Stimulated activated CD4-positive, alpha-beta T cell treated with anti-CD3 and anti-CD28 coated beads, Interleukin-12 subunit alpha, Interleukin-12 subunit beta, amount 100 ng/mL, for 24 hours (primary cell): Measurements from ENCODE around the gene RFPL2.

Experiments
- DNase-seq, 2 experiments: peaks; one replicate each; pipeline ENCODE4 v3.0.0-alpha.2; 2020; ENCODE audit warnings: low read depth in 2 of 2

Gene RFPL2

GRCh38 chr22:32204856-32205722 is at the start of gene RFPL2:
TSS of gene RFPL2 (minus strand) at chr22:32205073. CDS start at chr22:32202451, 2,622 bp downstream.
- DNase-seq: peak in 1 of 2 experiments; percentile 28

- no peak for DNase-seq
Observed at GRCh38 chr22:32249231-32249630, 44.4 kb upstream of the RFPL2 start.

- no peak for DNase-seq
Observed at GRCh38 chr22:32248276-32248675, 43.4 kb upstream of the RFPL2 start.

GRCh38 chr22:32246166-32246565 is 41.3 kb upstream of the RFPL2 start:
- DNase-seq: no peak

- DNase-seq: no peak
Observed at GRCh38 chr22:32245042-32245441, 40.2 kb upstream of the RFPL2 start.

GRCh38 chr22:32244547-32244946 is 39.7 kb upstream of the RFPL2 start:
- no peak for DNase-seq

- DNase-seq: no peak
Observed at GRCh38 chr22:32240461-32240860, 35.6 kb upstream of the RFPL2 start.

GRCh38 chr22:32237906-32238305 is 33.0 kb upstream of the RFPL2 start:
- DNase-seq: no peak

- DNase-seq: no peak
Observed at GRCh38 chr22:32236970-32237369, 32.1 kb upstream of the RFPL2 start.

- no peak for DNase-seq
Observed at GRCh38 chr22:32233091-32233490, 28.2 kb upstream of the RFPL2 start.

- DNase-seq: no peak
Observed at GRCh38 chr22:32232191-32232830, 27.4 kb upstream of the RFPL2 start.

GRCh38 chr22:32226326-32227104 is 21.6 kb upstream of the RFPL2 start:
- DNase-seq: no peak

- no peak for DNase-seq
Observed at GRCh38 chr22:32222991-32223390, 18.1 kb upstream of the RFPL2 start.

- no peak for DNase-seq
Observed at GRCh38 chr22:32219026-32219425, 14.2 kb upstream of the RFPL2 start.

GRCh38 chr22:32218470-32218869 is 13.6 kb upstream of the RFPL2 start:
- no peak for DNase-seq

- no peak for DNase-seq
Observed at GRCh38 chr22:32217465-32217864, 12.6 kb upstream of the RFPL2 start.

- DNase-seq: no peak
Observed at GRCh38 chr22:32216911-32217310, 12.0 kb upstream of the RFPL2 start.

- DNase-seq: no peak
Observed at GRCh38 chr22:32211011-32211410, 6.1 kb upstream of the RFPL2 start.

GRCh38 chr22:32208681-32209080 is 3.8 kb upstream of the RFPL2 start:
- no peak for DNase-seq

GRCh38 chr22:32207971-32208480 is 3.2 kb upstream of the RFPL2 start:
- DNase-seq: no peak

- peak in 1 of 2 experiments; percentile 16 for DNase-seq
Observed at GRCh38 chr22:32206774-32207758, 2.2 kb upstream of the RFPL2 start.
